MM.1S (cell line): ENCODE results near the gene ATAD1.
A peak's percentile ranks its signal among the peaks of the same experiment; 100 is the strongest.

Experiments used
- DNase-seq: peaks from one replicate; pipeline ENCODE4 v3.0.0-alpha.2; 2015
- H2AFZ ChIP-seq: fragments of 300-600 bp; sonication (generic); 2 replicates; pipeline ENCODE4 v1.6.0; 2016; ENCODE audit warnings: antibody characterized with exemption, low read length
- H3F3A ChIP-seq: fragments of 300-600 bp; sonication (generic); 2 replicates; pipeline ENCODE4 v1.6.1; 2016; ENCODE audit warnings: mild to moderate bottlenecking, antibody characterized with exemption, low read length, moderate library complexity, mixed read lengths; ENCODE audit not compliant: insufficient read depth
- H3K27ac ChIP-seq: fragments of 300-600 bp; sonication (generic); 2 replicates; pipeline ENCODE4 v1.5.1; 2016; ENCODE audit warnings: mild to moderate bottlenecking, low read length
- H3K27me3 ChIP-seq: fragments of 300-600 bp; sonication (generic); replicated peaks from 2 replicates; pipeline ENCODE4 v1.6.0; 2016; ENCODE audit warnings: low read length; ENCODE audit not compliant: insufficient read depth
- H3K36me3 ChIP-seq: fragments of 300-600 bp; sonication (generic); replicated peaks from 2 replicates; pipeline ENCODE4 v1.6.1; 2016; ENCODE audit warnings: mild to moderate bottlenecking, low read length, mixed read lengths; ENCODE audit not compliant: insufficient read depth
- H3K4me1 ChIP-seq: fragments of 300-600 bp; sonication (generic); 2 replicates; pipeline ENCODE4 v1.6.1; 2016; ENCODE audit warnings: low read length, mixed read lengths
- H3K4me2 ChIP-seq: fragments of 300-600 bp; sonication (generic); 2 replicates; pipeline ENCODE4 v1.6.0; 2016; ENCODE audit warnings: low read depth, low read length
- H3K4me3 ChIP-seq: fragments of 300-600 bp; sonication (generic); 2 replicates; pipeline ENCODE4 v1.5.1; 2016; ENCODE audit warnings: low read length, mixed read lengths
- H3K79me2 ChIP-seq: fragments of 300-600 bp; sonication (generic); 2 replicates; pipeline ENCODE4 v1.6.1; 2016; ENCODE audit warnings: mixed run types, low read length, mixed read lengths
- H3K9ac ChIP-seq: fragments of 300-600 bp; sonication (generic); 2 replicates; pipeline ENCODE4 v1.6.1; 2016; ENCODE audit warnings: low read length, mixed read lengths
- H3K9me2 ChIP-seq: fragments of 300-600 bp; sonication (generic); replicated peaks from 2 replicates; pipeline ENCODE4 v1.6.1; 2016; ENCODE audit warnings: mild to moderate bottlenecking, low read length, mixed read lengths; ENCODE audit not compliant: insufficient read depth
- H3K9me3 ChIP-seq: fragments of 300-600 bp; sonication (generic); replicated peaks from 2 replicates; pipeline ENCODE4 v1.6.1; 2016; ENCODE audit warnings: mild to moderate bottlenecking, low read length, mixed read lengths; ENCODE audit not compliant: insufficient read depth
- H4K20me1 ChIP-seq: fragments of 300-600 bp; sonication (generic); 2 replicates; pipeline ENCODE4 v1.6.1; 2016; ENCODE audit warnings: mild to moderate bottlenecking, low read length, moderate library complexity, mixed read lengths; ENCODE audit not compliant: insufficient read depth
- EZH2 ChIP-seq: fragments of 300-600 bp; sonication (generic); optimal IDR thresholded peaks from 2 replicates; pipeline ENCODE3; 2017; ENCODE audit warnings: low read depth, mild to moderate bottlenecking, antibody characterized with exemption, low read length, mixed read lengths
- EZH2phosphoT487 ChIP-seq: fragments of 300-600 bp; sonication (generic); IDR thresholded peaks from 2 replicates; pipeline ENCODE4 v1.6.1; 2018; ENCODE audit warnings: antibody characterized with exemption, low read length
- TF ChIP-seq, protein P1 (sequence below): fragments of 300-600 bp; sonication (generic); IDR thresholded peaks from 2 replicates; pipeline ENCODE4 v1.5.1; 2016; ENCODE audit warnings: antibody characterized with exemption, low read length, mixed read lengths

ATAD1 gene

DNA sequence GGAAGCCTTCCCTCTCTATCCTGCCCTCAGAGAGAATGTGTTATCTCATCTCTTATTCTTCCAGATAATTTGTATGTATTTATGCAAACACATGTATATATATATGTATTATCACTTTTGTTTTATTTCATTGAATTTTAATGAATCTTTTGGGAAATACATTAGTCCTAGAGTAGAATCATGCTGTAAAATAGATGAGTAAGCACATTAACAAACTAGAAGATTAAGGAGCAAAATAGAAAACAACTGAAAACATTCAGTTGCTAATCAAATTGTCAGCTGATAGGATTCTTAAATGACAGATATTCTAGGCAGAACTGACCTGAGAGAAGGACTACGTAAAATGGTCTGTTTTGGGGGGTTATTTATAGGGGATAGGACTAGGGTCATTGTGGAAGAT lies 34.1 kb upstream of the ATAD1 start:
- Histone ChIP-seq H3K4me1 (no peaks in the 10 kb centered on the region), H4K20me1 (no peaks in the 10 kb centered on the region), H2AFZ (no peak overlapping the region), H3K4me2 (no peak overlapping the region), H3F3A (no peaks in the 10 kb centered on the region), H3K4me3 (no peak overlapping the region), H3K27ac (no peak overlapping the region), H3K9me2 (no peaks in the 10 kb centered on the region), H3K9me3 (no peaks in the 10 kb centered on the region), H3K79me2 (no peaks in the 10 kb centered on the region), H3K9ac (no peak overlapping the region), H3K36me3 (no peaks in the 10 kb centered on the region; the same call in 1 of the 2 replicates), H3K27me3 (no peaks in the 10 kb centered on the region)
- no peak for TF ChIP-seq EZH2phosphoT487
- no peak for TF ChIP-seq EZH2
- TF ChIP-seq, protein P1, sequence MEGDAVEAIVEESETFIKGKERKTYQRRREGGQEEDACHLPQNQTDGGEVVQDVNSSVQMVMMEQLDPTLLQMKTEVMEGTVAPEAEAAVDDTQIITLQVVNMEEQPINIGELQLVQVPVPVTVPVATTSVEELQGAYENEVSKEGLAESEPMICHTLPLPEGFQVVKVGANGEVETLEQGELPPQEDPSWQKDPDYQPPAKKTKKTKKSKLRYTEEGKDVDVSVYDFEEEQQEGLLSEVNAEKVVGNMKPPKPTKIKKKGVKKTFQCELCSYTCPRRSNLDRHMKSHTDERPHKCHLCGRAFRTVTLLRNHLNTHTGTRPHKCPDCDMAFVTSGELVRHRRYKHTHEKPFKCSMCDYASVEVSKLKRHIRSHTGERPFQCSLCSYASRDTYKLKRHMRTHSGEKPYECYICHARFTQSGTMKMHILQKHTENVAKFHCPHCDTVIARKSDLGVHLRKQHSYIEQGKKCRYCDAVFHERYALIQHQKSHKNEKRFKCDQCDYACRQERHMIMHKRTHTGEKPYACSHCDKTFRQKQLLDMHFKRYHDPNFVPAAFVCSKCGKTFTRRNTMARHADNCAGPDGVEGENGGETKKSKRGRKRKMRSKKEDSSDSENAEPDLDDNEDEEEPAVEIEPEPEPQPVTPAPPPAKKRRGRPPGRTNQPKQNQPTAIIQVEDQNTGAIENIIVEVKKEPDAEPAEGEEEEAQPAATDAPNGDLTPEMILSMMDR: no peak
- DNase-seq: no peak

DNA sequence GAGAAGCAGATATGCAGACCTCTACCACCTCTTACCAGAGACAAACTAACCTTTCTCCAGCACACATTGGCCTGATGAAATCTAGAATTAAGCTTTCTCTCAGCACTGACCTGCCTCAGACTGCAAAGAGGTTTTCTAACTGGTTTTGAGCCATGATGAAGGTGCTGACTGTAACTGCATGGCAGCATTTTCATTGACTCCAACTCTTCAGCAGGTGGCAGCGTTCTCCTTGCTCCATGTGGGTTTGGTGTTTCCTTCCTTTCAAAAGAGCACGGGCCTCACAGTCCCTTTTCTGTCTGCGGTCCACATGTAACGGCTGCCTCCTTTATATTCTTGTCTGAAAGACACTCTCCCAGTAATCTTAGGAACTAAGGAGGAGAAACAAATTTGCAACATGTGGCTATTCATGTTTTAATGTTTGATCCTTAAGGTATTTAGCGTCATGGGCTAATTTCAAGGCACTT lies 32.7 kb upstream of the ATAD1 start:
- H3K4me2 ChIP-seq: no peak overlapping the region
- H3K9ac ChIP-seq: no peak overlapping the region

DNA sequence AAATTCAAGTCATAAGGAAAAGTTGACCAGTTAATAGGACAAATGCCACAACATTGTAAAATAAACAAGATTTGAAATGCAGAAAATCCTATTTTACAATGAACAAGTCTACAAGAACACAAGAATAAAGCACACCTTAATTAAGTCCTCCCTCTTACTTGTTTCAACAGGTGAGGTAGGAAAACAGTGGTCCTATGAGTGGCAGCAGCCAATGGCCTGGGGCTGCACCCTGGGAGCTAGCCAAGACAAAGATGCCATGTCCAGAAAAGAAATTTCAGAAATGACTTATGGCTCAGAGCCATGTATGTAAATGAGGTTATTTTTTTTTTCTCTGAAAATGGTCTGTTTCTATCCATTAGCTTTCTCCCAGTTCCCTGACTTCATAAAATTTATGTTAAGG lies 31.0 kb upstream of the ATAD1 start:
- Histone ChIP-seq H4K20me1 (no peaks in the 10 kb centered on the region), H3K27me3 (no peaks in the 10 kb centered on the region), H3K4me3 (no peak overlapping the region), H3F3A (no peaks in the 10 kb centered on the region), H3K79me2 (no peaks in the 10 kb centered on the region), H3K27ac (no peak overlapping the region), H3K36me3 (no peaks in the 10 kb centered on the region; the same call in 1 of the 2 replicates), H2AFZ (no peak overlapping the region), H3K4me2 (no peak overlapping the region), H3K9me3 (no peaks in the 10 kb centered on the region), H3K9me2 (no peaks in the 10 kb centered on the region), H3K4me1 (no peaks in the 10 kb centered on the region), H3K9ac (no peak overlapping the region)
- DNase-seq: no peak
- TF ChIP-seq EZH2 (no peak), EZH2phosphoT487 (no peak)
- TF ChIP-seq, protein P1: no peak

More for the DNA sequence above, 32.7 kb upstream of the ATAD1 start:
- H3K9me3 ChIP-seq: no peaks in the 10 kb centered on the region
- H3K9me2 ChIP-seq: no peaks in the 10 kb centered on the region
- H2AFZ ChIP-seq: peak overlapping the region; percentile 28
- no peaks in the 10 kb centered on the region for H3K27me3 ChIP-seq
- no peaks in the 10 kb centered on the region for H3F3A ChIP-seq
- H3K4me1 ChIP-seq: no peaks in the 10 kb centered on the region
- H4K20me1 ChIP-seq: no peaks in the 10 kb centered on the region
- H3K27ac ChIP-seq: no peak overlapping the region
- H3K36me3 ChIP-seq: no peaks in the 10 kb centered on the region; the same call in 1 of the 2 replicates
- H3K79me2 ChIP-seq: no peaks in the 10 kb centered on the region
- peak; percentile 60 for DNase-seq
- H3K4me3 ChIP-seq: no peak overlapping the region
- no peak for TF ChIP-seq EZH2phosphoT487
- TF ChIP-seq, protein P1: peak; percentile 67
